HG03045 (cell line): Measurements from ENCODE around the gene CHRNB2.

Experiments used
- ATAC-seq: cut with Tn5 transposase; IDR thresholded peaks from one replicate; pipeline ENCODE4 v1.9.1; 2021; ENCODE audit warnings: mild to moderate bottlenecking, moderate library complexity; ENCODE audit not compliant: unreplicated experiment

The CHRNB2 gene

GRCh38 chr1:154629061-154629674 lies 61.6 kb downstream of the CHRNB2 start:
- no peak for ATAC-seq
